Measurements from ENCODE around the gene PRKN.

GRCh38 chr6:162730502-162730901 lies 2.9 kb upstream of the PRKN start:
- TF ChIP-seq GATA2 (IDR thresholded peaks at IDR 0.05; ENCODE audit: low read depth, low read length) = no peak
- TF ChIP-seq GATA3 (IDR thresholded peaks at IDR 0.05; ENCODE audit: low read depth, low read length) = no peak
